ENCODE measurements around the gene TBC1D5.

TBC1D5 gene

GRCh38 chr3:17588422-17588821 lies 154.0 kb downstream of the TBC1D5 start:
- DNase-seq (ENCODE audit: low read depth) = no peak
- no peak for TF ChIP-seq CTCF (IDR thresholded peaks at IDR 0.05; ENCODE audit: low read depth, low read length, missing control alignments)
- no peak overlapping the region for H3K4me3 ChIP-seq (ENCODE audit: low read depth, low read length)

GRCh38 chr3:17585394-17586325 lies 156.8 kb downstream of the TBC1D5 start:
- no peak overlapping the region for H3K4me3 ChIP-seq (ENCODE audit: low read depth, low read length)
- DNase-seq (ENCODE audit: low read depth) = no peak
- TF ChIP-seq CTCF (IDR thresholded peaks at IDR 0.05; ENCODE audit: low read depth, low read length, missing control alignments) = no peak

GRCh38 chr3:17584066-17584465 lies 158.4 kb downstream of the TBC1D5 start:
- DNase-seq (ENCODE audit: low read depth) = no peak
- H3K4me3 ChIP-seq (ENCODE audit: low read depth, low read length) = no peak overlapping the region
- TF ChIP-seq CTCF (IDR thresholded peaks at IDR 0.05; ENCODE audit: low read depth, low read length, missing control alignments) = no peak

GRCh38 chr3:17583530-17583929 lies 158.9 kb downstream of the TBC1D5 start:
- no peak overlapping the region for H3K4me3 ChIP-seq (ENCODE audit: low read depth, low read length)
- TF ChIP-seq CTCF (IDR thresholded peaks at IDR 0.05; ENCODE audit: low read depth, low read length, missing control alignments) = no peak
- DNase-seq (ENCODE audit: low read depth) = no peak

- H3K4me3 ChIP-seq (ENCODE audit: low read depth, low read length) = no peak overlapping the region
- no peak for TF ChIP-seq CTCF (IDR thresholded peaks at IDR 0.05; ENCODE audit: low read depth, low read length, missing control alignments)
- DNase-seq (ENCODE audit: low read depth) = no peak
These were observed 160.9 kb downstream of the TBC1D5 start for GRCh38 chr3:17581421-17582080.

GRCh38 chr3:17580901-17581300 lies 161.5 kb downstream of the TBC1D5 start:
- H3K4me3 ChIP-seq (ENCODE audit: low read depth, low read length) = no peak overlapping the region
- DNase-seq (ENCODE audit: low read depth) = no peak
- TF ChIP-seq CTCF (IDR thresholded peaks at IDR 0.05; ENCODE audit: low read depth, low read length, missing control alignments) = no peak

All from GM12864 (cell line).